ENCODE data around the gene GPR37L1. TPM values are rescaled to one million over a fixed set of nuclear protein-coding genes. Genes with fewer than 3 reads are reported as not detected.

GPR37L1 gene
- total and polyA plus RNA-seq, 4 donors = 3.1 to 9.7 (median 6.6) TPM

DNA sequence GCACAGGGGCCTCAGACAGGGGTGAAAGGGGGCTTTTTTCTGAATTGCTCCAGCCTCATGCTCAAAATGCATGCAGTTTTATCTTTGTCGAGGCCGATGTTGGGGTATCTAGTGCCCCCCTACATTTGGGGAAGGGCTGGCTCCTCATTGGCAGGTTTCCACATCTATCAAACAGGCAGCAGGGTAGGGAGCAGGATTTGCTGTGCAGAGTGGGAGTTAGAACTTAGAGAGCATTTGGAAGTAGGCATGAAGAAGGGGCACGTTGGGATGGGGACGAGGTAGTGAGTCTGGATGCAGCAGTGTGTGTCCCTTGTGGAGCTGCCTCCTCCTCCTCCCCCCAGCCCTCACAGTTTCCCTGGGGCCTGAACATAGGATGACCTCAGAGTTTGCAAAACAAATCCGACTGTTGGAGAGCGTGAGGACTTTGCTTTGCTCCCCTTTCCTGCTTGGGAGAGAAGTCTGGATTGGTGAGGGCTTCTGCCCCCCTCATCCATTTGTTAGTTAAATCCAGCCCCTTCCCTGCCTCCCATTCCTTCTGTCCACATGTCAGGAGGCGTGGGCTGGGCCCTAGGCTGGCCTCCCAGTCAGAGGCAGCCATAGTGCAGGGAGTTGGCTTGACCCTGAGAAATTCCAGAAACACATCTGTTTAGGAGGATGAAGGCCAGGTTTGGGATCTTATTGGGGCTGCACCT lies 36.9 kb upstream of the GPR37L1 start:
- DNase-seq (ENCODE audit: low read depth in 4 of 6, low spot score in 6 of 6) = peak in 1 of 6 donors; percentile 45
- 47% methylated on average over 3 of the region's 7 CpGs for WGBS (ENCODE audit: insufficient coverage)
- H3K27me3 ChIP-seq (ENCODE audit: control insufficient read depth, insufficient read depth, low read length) = no peaks in the 10 kb centered on the region
- H3K27ac ChIP-seq (ENCODE audit: low read depth, low read length) = peak overlapping the region; percentile 71
- H3K36me3 ChIP-seq (ENCODE audit: control insufficient read depth, insufficient read depth, low read length) = no peaks in the 10 kb centered on the region
- no peaks in the 10 kb centered on the region for H3K9me3 ChIP-seq (ENCODE audit: control insufficient read depth, insufficient read depth, low read length)
- no peak overlapping the region for H3K4me3 ChIP-seq (ENCODE audit: low read depth, low read length)
- H3K4me1 ChIP-seq (ENCODE audit: control insufficient read depth, insufficient read depth, low read length) = peaks cover 33% of the 10 kb centered on the region

DNA sequence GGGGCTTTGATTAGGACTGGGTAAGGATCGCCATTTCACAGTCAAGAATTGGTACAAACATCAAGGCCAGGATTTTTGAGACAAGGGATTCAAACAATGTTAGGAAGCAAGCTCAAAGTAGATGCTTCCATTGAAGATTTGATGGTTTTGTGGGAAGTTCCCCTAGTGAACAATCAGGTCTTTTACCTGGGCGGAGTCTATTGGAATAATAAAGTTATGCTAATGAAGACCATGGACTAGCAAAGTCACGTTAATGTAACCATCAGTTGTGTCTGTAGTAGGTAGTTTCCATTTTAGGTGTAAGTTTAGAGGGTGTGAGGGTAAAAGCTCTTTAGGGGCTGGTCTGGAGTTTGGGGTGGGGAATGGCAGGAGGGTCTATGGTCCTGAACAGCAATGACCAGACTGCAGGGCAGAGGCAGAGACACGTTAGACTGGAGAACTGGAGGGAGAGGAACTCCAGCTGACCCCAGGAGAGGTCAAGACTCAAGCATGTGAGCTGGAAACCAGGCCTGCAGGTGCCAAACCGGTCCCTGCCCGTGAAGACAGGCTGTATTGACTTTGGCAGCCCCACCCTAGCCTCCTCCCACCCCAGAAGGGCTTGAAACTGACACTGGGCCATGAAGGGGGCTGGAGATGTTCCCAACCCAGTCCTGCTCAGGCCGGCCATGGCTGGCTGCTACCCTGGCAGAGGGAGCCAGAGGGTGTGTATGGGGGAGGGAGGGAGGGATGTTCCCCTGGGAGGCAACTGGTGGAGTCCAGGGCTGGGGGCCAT lies 36.0 kb upstream of the GPR37L1 start:
- Histone ChIP-seq H3K9me3 (ENCODE audit: control insufficient read depth, insufficient read depth, low read length) (no peaks in the 10 kb centered on the region), H3K4me1 (ENCODE audit: control insufficient read depth, insufficient read depth, low read length) (peaks cover 33% of the 10 kb centered on the region), H3K36me3 (ENCODE audit: control insufficient read depth, insufficient read depth, low read length) (no peaks in the 10 kb centered on the region), H3K27me3 (ENCODE audit: control insufficient read depth, insufficient read depth, low read length) (no peaks in the 10 kb centered on the region), H3K27ac (ENCODE audit: low read depth, low read length) (peak overlapping the region; percentile 71), H3K4me3 (ENCODE audit: low read depth, low read length) (no peak overlapping the region)
- DNase-seq (ENCODE audit: low read depth in 4 of 6, low spot score in 6 of 6) = no peak
- 77% methylated on average over 5 of the region's 7 CpGs for WGBS (ENCODE audit: insufficient coverage)

DNA sequence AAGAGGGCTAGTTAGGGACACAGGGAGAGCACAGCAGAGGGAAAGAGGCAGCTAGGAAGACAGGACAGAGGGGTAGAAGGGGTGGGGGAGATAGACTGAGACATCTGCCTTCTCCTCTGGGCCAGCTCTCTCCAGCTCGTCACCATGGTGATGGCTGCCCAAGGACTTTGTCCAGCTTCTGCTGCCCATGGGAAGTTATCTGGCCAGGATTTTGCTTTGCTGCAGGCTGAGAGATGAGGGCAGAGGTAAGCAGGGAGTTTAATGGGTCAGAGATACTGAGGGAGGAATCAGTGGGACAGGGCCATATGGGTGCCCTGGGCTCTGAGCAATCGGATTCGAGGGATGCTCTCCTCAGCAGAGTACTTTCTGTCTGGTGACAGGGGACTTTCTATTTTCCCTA lies 34.5 kb upstream of the GPR37L1 start:
- Histone ChIP-seq H3K9me3 (ENCODE audit: control insufficient read depth, insufficient read depth, low read length) (no peaks in the 10 kb centered on the region), H3K27me3 (ENCODE audit: control insufficient read depth, insufficient read depth, low read length) (no peaks in the 10 kb centered on the region), H3K4me3 (ENCODE audit: low read depth, low read length) (no peak overlapping the region), H3K27ac (ENCODE audit: low read depth, low read length) (no peak overlapping the region), H3K4me1 (ENCODE audit: control insufficient read depth, insufficient read depth, low read length) (peaks cover 29% of the 10 kb centered on the region), H3K36me3 (ENCODE audit: control insufficient read depth, insufficient read depth, low read length) (no peaks in the 10 kb centered on the region)
- peak in 2 of 6 donors; percentile 39 to 60 for DNase-seq (ENCODE audit: low read depth in 4 of 6, low spot score in 6 of 6)
- 52% methylated on average over 3 of the region's 3 CpGs for WGBS (ENCODE audit: insufficient coverage)

DNA sequence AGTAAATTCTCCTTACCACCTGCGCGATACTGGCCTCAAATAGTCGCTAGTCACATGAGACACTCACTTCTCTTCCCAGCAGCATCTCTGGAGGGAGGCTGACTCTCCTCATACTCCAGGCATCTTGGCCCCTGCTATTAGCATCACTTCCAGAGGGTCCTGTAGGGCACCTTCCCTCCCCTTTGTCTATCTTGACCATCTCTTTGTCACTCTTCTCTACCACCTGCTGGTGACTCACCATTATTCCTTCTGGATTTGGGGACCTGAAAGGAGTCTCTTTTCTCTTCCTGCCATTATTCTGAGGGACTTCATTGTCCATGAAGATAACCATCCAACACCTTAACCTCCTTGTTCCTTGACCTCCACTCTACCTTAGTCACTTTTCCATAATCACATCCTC lies 31.7 kb upstream of the GPR37L1 start:
- Histone ChIP-seq H3K27me3 (ENCODE audit: control insufficient read depth, insufficient read depth, low read length) (no peaks in the 10 kb centered on the region), H3K4me1 (ENCODE audit: control insufficient read depth, insufficient read depth, low read length) (peaks cover 15% of the 10 kb centered on the region), H3K4me3 (ENCODE audit: low read depth, low read length) (no peak overlapping the region), H3K36me3 (ENCODE audit: control insufficient read depth, insufficient read depth, low read length) (no peaks in the 10 kb centered on the region), H3K27ac (ENCODE audit: low read depth, low read length) (no peak overlapping the region), H3K9me3 (ENCODE audit: control insufficient read depth, insufficient read depth, low read length) (no peaks in the 10 kb centered on the region)
- WGBS (ENCODE audit: insufficient coverage) = 97% methylated on average over 3 of the region's 3 CpGs
- DNase-seq (ENCODE audit: low read depth in 4 of 6, low spot score in 6 of 6) = no peak

DNA sequence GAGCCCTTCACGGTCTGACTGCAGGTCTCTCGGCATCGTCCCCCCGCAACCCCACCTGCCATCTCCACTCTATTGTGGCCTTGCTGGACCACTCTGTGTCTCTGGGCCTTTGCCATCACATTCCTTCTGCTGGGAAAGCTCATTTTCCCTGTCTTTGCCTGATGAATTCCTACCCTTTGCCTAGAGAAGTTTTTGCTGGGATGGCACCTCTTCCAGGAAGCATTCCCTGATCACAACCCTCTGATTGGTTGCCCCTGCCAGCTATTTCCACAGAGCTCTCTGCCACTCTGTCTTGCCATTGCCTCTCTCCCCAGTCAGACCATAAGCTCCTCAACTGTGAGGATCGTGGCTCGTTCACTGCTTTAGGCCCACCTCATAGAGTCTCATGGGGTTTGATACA lies 28.9 kb upstream of the GPR37L1 start:
- H3K4me3 ChIP-seq (ENCODE audit: low read depth, low read length) = no peak overlapping the region
- H3K27ac ChIP-seq (ENCODE audit: low read depth, low read length) = no peak overlapping the region
- no peak for DNase-seq (ENCODE audit: low read depth in 4 of 6, low spot score in 6 of 6)
- H3K4me1 ChIP-seq (ENCODE audit: control insufficient read depth, insufficient read depth, low read length) = no peaks in the 10 kb centered on the region
- no peaks in the 10 kb centered on the region for H3K36me3 ChIP-seq (ENCODE audit: control insufficient read depth, insufficient read depth, low read length)
- H3K27me3 ChIP-seq (ENCODE audit: control insufficient read depth, insufficient read depth, low read length) = no peaks in the 10 kb centered on the region
- WGBS (ENCODE audit: insufficient coverage) = 80% methylated on average over 4 of the region's 6 CpGs
- no peaks in the 10 kb centered on the region for H3K9me3 ChIP-seq (ENCODE audit: control insufficient read depth, insufficient read depth, low read length)

DNA sequence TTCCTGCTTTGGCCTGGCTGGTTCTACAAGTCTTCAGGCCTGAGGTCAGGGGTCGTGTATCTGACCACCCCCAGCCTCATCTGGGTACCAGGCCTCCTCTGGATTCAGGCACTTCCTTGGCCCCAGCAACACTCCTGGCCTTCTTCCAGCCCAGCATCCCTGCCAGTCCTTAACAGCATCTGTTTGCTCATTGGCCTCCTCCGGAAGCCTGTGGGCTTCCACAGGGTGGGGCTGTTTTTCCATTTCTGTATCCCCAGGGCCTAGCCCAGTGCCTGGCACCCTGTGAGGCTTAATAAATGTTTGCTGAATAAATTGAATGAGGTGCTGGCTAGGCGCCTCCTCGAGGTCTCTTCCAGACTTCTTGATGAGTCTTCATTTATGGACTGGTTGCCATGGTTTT lies 21.5 kb upstream of the GPR37L1 start:
- WGBS (ENCODE audit: insufficient coverage) = 39% methylated on average over 2 of the region's 4 CpGs
- Histone ChIP-seq H3K9me3 (ENCODE audit: control insufficient read depth, insufficient read depth, low read length) (no peaks in the 10 kb centered on the region), H3K4me3 (ENCODE audit: low read depth, low read length) (no peak overlapping the region), H3K4me1 (ENCODE audit: control insufficient read depth, insufficient read depth, low read length) (peaks cover 14% of the 10 kb centered on the region), H3K27me3 (ENCODE audit: control insufficient read depth, insufficient read depth, low read length) (no peaks in the 10 kb centered on the region), H3K36me3 (ENCODE audit: control insufficient read depth, insufficient read depth, low read length) (no peaks in the 10 kb centered on the region), H3K27ac (ENCODE audit: low read depth, low read length) (no peak overlapping the region)
- DNase-seq (ENCODE audit: low read depth in 4 of 6, low spot score in 6 of 6) = peak in 3 of 6 donors; percentile 19 to 73 (median 57)

DNA sequence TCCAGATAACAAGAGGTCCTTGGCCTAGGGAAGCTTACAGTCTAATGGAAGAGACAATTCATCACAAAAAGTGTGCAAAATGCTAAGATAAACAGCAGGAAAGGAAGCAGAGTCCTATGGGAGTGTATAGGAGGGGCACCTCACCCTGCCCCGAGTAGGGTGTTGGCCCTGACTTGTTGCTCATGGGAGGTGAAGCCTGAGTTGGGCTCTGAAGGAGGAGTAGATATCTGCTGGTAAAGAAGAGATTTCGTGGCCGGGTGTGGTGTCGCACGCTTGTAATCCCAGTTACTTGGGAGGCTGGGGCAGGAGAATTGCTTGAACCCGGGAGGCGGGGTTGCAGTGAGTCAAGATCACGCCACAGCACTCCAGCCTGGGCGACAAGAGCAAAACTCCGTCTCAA lies 18.6 kb upstream of the GPR37L1 start:
- H3K4me3 ChIP-seq (ENCODE audit: low read depth, low read length) = no peak overlapping the region
- H3K9me3 ChIP-seq (ENCODE audit: control insufficient read depth, insufficient read depth, low read length) = no peaks in the 10 kb centered on the region
- no peak for DNase-seq (ENCODE audit: low read depth in 4 of 6, low spot score in 6 of 6)
- no peak overlapping the region for H3K27ac ChIP-seq (ENCODE audit: low read depth, low read length)
- H3K36me3 ChIP-seq (ENCODE audit: control insufficient read depth, insufficient read depth, low read length) = no peaks in the 10 kb centered on the region
- H3K27me3 ChIP-seq (ENCODE audit: control insufficient read depth, insufficient read depth, low read length) = no peaks in the 10 kb centered on the region
- 99% methylated on average over 8 of the region's 10 CpGs for WGBS (ENCODE audit: insufficient coverage)
- H3K4me1 ChIP-seq (ENCODE audit: control insufficient read depth, insufficient read depth, low read length) = peaks cover 40% of the 10 kb centered on the region

DNA sequence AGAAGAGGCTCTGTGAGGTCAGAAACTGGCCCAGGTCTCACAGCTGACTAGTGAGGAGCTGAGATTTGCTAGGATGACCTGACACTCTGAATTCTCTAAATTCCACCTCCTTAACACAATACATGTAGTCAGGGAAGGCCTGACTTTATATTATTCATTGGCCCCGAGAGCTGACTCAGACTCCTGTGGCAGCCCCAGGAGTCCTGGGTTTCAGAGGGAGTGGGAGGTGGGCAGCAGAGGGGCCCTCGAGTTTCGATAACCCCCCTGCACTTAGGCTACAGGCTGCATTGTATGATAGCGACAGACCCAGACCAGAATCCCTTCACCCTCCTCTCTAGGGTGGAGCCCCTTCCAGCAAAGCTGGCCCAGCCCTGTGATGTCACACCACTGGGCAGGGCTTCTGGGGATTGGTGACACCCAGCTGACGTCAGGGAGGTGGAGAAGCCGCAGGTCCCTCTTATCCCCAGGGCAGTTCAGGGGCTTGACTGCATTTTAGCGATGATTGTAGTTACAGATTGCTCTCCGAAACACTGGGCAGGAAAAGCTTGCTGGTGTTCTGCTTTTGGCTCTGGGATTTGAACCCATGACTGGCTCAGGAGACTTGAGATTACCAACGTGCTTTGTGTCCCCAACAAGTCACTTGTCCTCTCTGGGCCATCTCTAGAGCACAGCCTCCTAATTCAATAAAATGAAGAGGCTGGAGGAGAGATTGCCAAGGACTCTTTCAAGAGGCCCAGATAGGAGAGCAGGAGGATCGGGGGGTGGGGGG lies 17.0 kb upstream of the GPR37L1 start:
- no peak for DNase-seq (ENCODE audit: low read depth in 4 of 6, low spot score in 6 of 6)
- WGBS (ENCODE audit: insufficient coverage) = 65% methylated on average over 5 of the region's 10 CpGs
- H3K4me1 ChIP-seq (ENCODE audit: control insufficient read depth, insufficient read depth, low read length) = peaks cover 43% of the 10 kb centered on the region
- H3K9me3 ChIP-seq (ENCODE audit: control insufficient read depth, insufficient read depth, low read length) = no peaks in the 10 kb centered on the region
- H3K36me3 ChIP-seq (ENCODE audit: control insufficient read depth, insufficient read depth, low read length) = no peaks in the 10 kb centered on the region
- H3K27me3 ChIP-seq (ENCODE audit: control insufficient read depth, insufficient read depth, low read length) = no peaks in the 10 kb centered on the region
- H3K27ac ChIP-seq (ENCODE audit: low read depth, low read length) = peak overlapping the region; percentile 67
- no peak overlapping the region for H3K4me3 ChIP-seq (ENCODE audit: low read depth, low read length)

DNA sequence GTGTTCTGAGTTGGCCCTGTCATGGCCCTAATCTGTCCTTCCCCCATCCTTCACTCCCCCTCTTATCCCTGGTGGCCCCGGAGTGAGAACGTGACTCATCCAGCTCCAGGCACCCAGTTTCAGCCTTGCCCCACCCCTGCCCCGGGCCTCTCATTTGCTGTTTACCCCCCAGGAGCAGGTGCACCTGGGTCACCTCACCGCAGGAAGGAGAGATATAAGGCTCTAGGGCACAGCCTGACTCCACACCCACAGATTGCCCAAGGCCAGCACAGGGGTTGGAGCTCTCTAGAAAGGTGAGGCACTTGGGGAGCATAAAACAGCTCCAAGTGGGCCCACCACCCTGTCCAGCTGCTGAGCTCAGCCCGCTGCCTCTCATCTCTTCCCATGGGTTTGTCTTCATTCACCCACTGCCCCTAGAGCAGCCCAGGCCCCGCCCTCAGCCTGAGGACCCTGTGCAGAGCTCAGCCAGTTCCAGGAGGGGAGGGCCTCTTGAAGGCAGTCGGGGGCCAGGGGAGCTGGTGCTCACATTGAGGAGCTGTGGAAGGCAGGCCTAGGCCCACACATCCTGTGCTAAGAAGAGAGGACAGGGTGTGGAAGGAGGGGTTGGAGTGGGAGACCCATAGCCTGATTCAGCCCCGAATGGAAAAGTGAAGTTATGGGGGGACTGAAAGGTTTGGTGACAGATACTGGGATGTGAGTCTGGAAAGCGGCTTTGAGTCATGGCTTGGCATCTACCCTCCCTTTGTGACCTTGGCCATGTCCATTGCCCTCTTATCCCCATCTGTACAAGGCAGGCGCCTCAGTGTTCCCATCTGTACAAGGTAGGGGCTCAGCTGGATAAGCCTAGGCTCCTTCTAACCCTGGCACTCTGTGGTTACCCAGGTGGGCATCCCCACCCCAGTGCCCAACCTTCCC lies 16.1 kb upstream of the GPR37L1 start:
- 84% methylated on average over 9 of the region's 10 CpGs for WGBS (ENCODE audit: insufficient coverage)
- no peaks in the 10 kb centered on the region for H3K9me3 ChIP-seq (ENCODE audit: control insufficient read depth, insufficient read depth, low read length)
- H3K4me3 ChIP-seq (ENCODE audit: low read depth, low read length) = no peak overlapping the region
- H3K4me1 ChIP-seq (ENCODE audit: control insufficient read depth, insufficient read depth, low read length) = peaks cover 37% of the 10 kb centered on the region
- no peaks in the 10 kb centered on the region for H3K27me3 ChIP-seq (ENCODE audit: control insufficient read depth, insufficient read depth, low read length)
- peak overlapping the region; percentile 67 for H3K27ac ChIP-seq (ENCODE audit: low read depth, low read length)
- H3K36me3 ChIP-seq (ENCODE audit: control insufficient read depth, insufficient read depth, low read length) = no peaks in the 10 kb centered on the region
- DNase-seq (ENCODE audit: low read depth in 4 of 6, low spot score in 6 of 6) = no peak
